Renal pelvis (tissue), 12 donors: ENCODE data around the gene FOXJ3. TPM values are rescaled to one million over a fixed set of nuclear protein-coding genes. Genes with fewer than 3 reads are reported as not detected.

Experiments
- DNase-seq: peaks from one replicate; pipeline ENCODE4 v3.0.0-alpha.2; 2013
- long read RNA-seq, 16 experiments: transcript quantifications; one replicate each; lab custom pipeline, GENCODE V29; 2026
- polyA plus RNA-seq, 3 donors: library from polyadenylated mRNA; unstranded; fragments of 120-200 nt; gene quantifications; one replicate each; pipeline ENCODE4 v1.2.1, GENCODE V29; 2013; ENCODE audit not compliant: insufficient read length in 3 of 3

The FOXJ3 gene
- 10 to 100 TPM; 35.7 to 50.6 (median 44.8) TPM for polyA plus RNA-seq
- long read RNA-seq, donor 1, partial matches to known transcripts, result 9 of 10 reads
- long read RNA-seq, donor 1, other reads (novel, unspliced or antisense), result 0 of 10 reads
- long read RNA-seq, donor 2, full-length matches to known transcripts, result 9 of 9 reads
- long read RNA-seq, donor 2, partial matches to known transcripts, result 0 of 9 reads
- long read RNA-seq, donor 2, other reads (novel, unspliced or antisense), result 0 of 9 reads
- long read RNA-seq, donor 3, transcript FOXJ3-207 (8 exons, 1,326 nt), result major isoform, 5 of 5 reads
- long read RNA-seq, donor 3, partial matches to known transcripts, result 0 of 5 reads
- long read RNA-seq, donor 3, other reads (novel, unspliced or antisense), result 0 of 5 reads
- long read RNA-seq, donor 4, full-length matches to known transcripts, result 3 of 8 reads
- long read RNA-seq, donor 4, partial matches to known transcripts, result 5 of 8 reads
- long read RNA-seq, donor 4, other reads (novel, unspliced or antisense), result 0 of 8 reads
- long read RNA-seq, donor 5, partial matches to known transcripts, result 0 of 1 reads
- long read RNA-seq, donor 5, other reads (novel, unspliced or antisense), result 0 of 1 reads
- long read RNA-seq, donor 6, full-length matches to known transcripts, result 10 of 16 reads
- long read RNA-seq, donor 6, partial matches to known transcripts, result 6 of 16 reads
- long read RNA-seq, donor 6, other reads (novel, unspliced or antisense), result 0 of 16 reads
- long read RNA-seq, donor 7, full-length matches to known transcripts, result 2 of 18 reads
- long read RNA-seq, donor 7, partial matches to known transcripts, result 16 of 18 reads
- long read RNA-seq, donor 7, other reads (novel, unspliced or antisense), result 0 of 18 reads
- long read RNA-seq, donor 8, full-length matches to known transcripts, result 3 of 8 reads
- long read RNA-seq, donor 8, partial matches to known transcripts, result 5 of 8 reads
- long read RNA-seq, donor 8, other reads (novel, unspliced or antisense), result 0 of 8 reads
- long read RNA-seq, donor 9, full-length matches to known transcripts, result 4 of 19 reads
- long read RNA-seq, donor 9, partial matches to known transcripts, result 15 of 19 reads
- long read RNA-seq, donor 9, other reads (novel, unspliced or antisense), result 0 of 19 reads
- long read RNA-seq, donor 10, transcript FOXJ3-207 (8 exons, 1,326 nt), result major isoform, 7 of 15 reads
- long read RNA-seq, donor 10, partial matches to known transcripts, result 7 of 15 reads
- long read RNA-seq, donor 10, other reads (novel, unspliced or antisense), result 0 of 15 reads
- long read RNA-seq, donor 11, full-length matches to known transcripts, result 4 of 15 reads
- long read RNA-seq, donor 11, partial matches to known transcripts, result 11 of 15 reads
- long read RNA-seq, donor 11, other reads (novel, unspliced or antisense), result 0 of 15 reads
- long read RNA-seq, donor 12, full-length matches to known transcripts, result 7 of 15 reads
- long read RNA-seq, donor 12, partial matches to known transcripts, result 8 of 15 reads
- long read RNA-seq, donor 12, other reads (novel, unspliced or antisense), result 0 of 15 reads
- long read RNA-seq, donor 13, full-length matches to known transcripts, result 4 of 10 reads
- long read RNA-seq, donor 13, partial matches to known transcripts, result 6 of 10 reads
- long read RNA-seq, donor 13, other reads (novel, unspliced or antisense), result 0 of 10 reads
- long read RNA-seq, donor 14, result 0 reads
- long read RNA-seq, donor 15, full-length matches to known transcripts, result 3 of 3 reads
- long read RNA-seq, donor 15, partial matches to known transcripts, result 0 of 3 reads
- long read RNA-seq, donor 15, other reads (novel, unspliced or antisense), result 0 of 3 reads
- long read RNA-seq, donor 16, full-length matches to known transcripts, result 3 of 10 reads
- long read RNA-seq, donor 16, partial matches to known transcripts, result 7 of 10 reads
- long read RNA-seq, donor 16, other reads (novel, unspliced or antisense), result 0 of 10 reads

DNA sequence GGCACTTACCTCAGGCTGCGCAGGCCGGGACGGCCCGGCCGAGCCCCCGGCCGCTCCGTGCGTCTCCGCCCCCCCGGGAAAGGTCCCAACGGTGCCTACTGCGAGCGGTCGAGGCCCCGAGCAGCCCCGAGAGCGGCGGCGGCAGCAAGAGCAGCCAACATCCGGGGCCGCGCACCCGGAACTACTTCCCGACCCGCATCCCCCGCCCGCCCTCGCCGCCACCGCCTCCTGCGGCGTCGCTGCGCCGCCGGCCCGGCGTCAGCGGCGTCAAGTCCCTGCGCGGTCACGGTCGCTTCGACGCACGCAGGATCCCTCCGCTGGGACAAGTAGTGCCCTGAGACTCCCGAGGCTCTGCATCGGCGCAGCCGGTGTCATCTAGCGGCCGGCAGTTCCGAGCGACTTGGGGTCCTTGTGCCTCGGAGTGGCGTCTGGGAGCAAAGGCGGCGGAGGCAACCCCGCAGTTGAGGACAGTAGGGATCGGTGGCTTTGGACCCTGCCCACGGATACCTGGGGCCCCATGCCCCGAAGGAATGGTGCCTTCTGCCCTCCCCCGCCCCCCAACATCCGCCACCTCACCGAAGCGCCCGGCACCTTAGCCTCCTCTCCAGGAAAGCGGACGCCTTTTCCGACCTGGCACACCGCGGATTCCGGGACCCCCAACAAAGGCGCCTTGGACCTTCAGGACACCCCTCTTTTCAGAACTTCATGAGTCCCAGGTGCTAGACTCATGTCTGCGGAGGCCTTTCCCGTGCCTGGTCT, at the start of gene FOXJ3:
TSS of gene FOXJ3 (minus strand) at position 186 of the 759 bp plus-strand sequence. CDS start 24,142 bp downstream, outside the sequence.
- peak; percentile 97 for DNase-seq

- DNase-seq, result no peak
Measured at GRCh38 chr1:42381280-42381673, 46.2 kb upstream of the FOXJ3 start.

- DNase-seq, result peak; percentile 45
Measured at GRCh38 chr1:42380586-42381279, 45.7 kb upstream of the FOXJ3 start, which contains the start of gene RIMKLA. TSS of gene RIMKLA (plus strand) at chr1:42380792. CDS start at chr1:42380935, 143 bp downstream.

- peak; percentile 16 for DNase-seq
Measured at GRCh38 chr1:42379794-42380585, 45.0 kb upstream of the FOXJ3 start.

- no peak for DNase-seq
Measured at GRCh38 chr1:42372796-42373195, 37.8 kb upstream of the FOXJ3 start.

- no peak for DNase-seq
Measured at GRCh38 chr1:42370876-42371549, 36.0 kb upstream of the FOXJ3 start.

DNA sequence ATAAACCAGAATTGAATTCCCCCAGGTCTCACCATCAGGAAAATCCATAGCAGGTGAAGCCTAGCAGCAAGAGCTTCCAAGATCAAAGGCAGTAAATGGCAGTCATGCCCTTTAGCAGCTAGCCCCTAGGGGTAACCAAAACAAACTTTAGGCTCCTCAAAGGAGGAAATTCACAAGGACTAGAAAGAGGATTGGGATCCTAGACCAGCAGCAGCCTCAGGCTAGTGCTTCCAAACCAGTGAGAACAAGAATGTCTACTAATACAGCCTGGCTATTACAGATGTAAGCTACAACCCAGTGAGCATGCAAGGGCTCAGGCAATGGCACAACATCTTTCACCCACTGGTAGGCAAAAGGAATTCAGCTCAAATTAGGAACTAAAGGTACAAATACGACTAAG, 34.4 kb upstream of the FOXJ3 start:
- no peak for DNase-seq

- DNase-seq, result peak; percentile 16
Measured at GRCh38 chr1:42368096-42368795, 33.2 kb upstream of the FOXJ3 start.

- DNase-seq, result no peak
Measured at GRCh38 chr1:42365118-42365517, 30.1 kb upstream of the FOXJ3 start.

DNA sequence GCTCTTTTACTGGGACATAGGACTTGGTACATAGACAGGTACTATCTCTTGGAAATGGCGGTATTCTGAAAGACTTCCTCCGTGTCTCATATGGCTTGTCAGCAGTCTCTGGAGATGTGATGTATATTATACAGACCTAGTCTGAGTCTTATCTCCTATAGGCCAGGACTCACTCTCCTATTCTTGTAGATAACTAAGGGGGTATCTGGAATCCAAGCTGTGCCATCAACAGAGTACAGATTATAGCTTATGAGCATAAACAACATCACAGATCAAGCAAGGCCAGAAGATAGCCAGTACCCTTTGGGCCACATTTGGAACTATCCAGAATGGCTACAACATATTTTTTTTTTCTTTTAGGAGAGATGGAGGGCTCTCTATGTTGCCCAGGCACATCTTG, 29.5 kb upstream of the FOXJ3 start:
- DNase-seq, result no peak

DNA sequence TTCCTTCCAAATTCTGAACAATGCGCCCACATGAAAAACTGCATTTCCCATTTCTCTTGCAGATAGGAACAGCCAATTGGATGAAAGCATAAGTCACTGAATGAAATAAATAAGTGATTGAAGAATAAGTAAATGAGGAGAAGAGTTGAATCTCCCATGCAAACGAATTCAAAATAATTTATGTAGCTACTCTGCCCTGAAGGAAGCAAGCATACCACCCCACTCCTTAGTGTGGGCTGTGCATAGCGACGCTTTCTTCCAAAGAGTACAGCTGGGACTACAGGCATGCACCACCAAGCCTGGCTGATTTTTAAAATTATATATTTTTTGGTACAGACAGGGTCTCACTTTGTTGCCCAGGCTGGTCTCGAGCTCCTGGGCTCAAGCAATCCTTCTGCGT, 29.1 kb upstream of the FOXJ3 start:
- DNase-seq, result no peak

DNA sequence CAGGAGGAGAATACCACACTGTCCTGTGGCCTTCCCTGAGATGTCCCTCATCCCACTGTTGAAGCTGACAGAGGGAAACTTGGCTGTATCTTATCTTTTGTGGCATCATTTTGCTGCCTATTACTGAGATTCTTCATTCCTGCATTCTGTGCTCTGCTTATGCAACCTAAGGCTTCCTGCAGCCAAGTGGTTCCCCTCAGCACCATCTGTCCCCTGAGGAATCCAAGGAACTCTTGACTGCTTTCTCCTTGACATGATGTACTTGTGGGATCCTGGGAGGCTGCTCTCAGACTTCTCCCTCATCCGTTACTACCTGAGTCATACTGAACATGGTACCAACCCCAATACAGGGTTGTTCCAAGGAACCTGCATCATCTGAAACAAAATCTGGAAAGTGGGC, 24.4 kb upstream of the FOXJ3 start:
- DNase-seq, result no peak

GRCh38 chr1:42358791-42359190, 23.8 kb upstream of the FOXJ3 start:
- DNase-seq, result no peak

GRCh38 chr1:42350086-42350485, 15.1 kb upstream of the FOXJ3 start:
- DNase-seq, result no peak

GRCh38 chr1:42348498-42348897, 13.5 kb upstream of the FOXJ3 start:
- DNase-seq, result no peak

- no peak for DNase-seq
Measured at GRCh38 chr1:42343049-42343448, 8.0 kb upstream of the FOXJ3 start.

- no peak for DNase-seq
Measured at GRCh38 chr1:42340901-42341300, 5.9 kb upstream of the FOXJ3 start.
